Stimulated activated effector memory CD8-positive, alpha-beta T cell treated with anti-CD3 and anti-CD28 coated beads, Interleukin-12 subunit alpha, Interleukin-12 subunit beta, amount 100 ng/mL, for 72 hours (primary cell): Measurements from ENCODE around the gene ADCY2.
A peak's percentile ranks its signal among the peaks of the same experiment; 100 is the strongest.

ENCODE experiments used
- ATAC-seq: fragments of 150-1000 bp; cut with Tn5 transposase; 2 replicates; pipeline ENCODE4 v1.10.0; 2021
- DNase-seq, 2 donors: peaks; one replicate each; pipeline ENCODE4 v3.0.0; 2021 to 2022; ENCODE audit warnings: low spot score in 2 of 2
- H3K27ac Mint-ChIP-seq: one replicate; pipeline ENCODE4 v1.8.0; 2022; ENCODE audit warnings: mild to moderate bottlenecking, mixed read lengths
- H3K36me3 Mint-ChIP-seq: one replicate; pipeline ENCODE4 v1.8.0; 2022; ENCODE audit warnings: mild to moderate bottlenecking, mixed read lengths
- H3K4me1 Mint-ChIP-seq: one replicate; pipeline ENCODE4 v1.8.0; 2022; ENCODE audit warnings: mixed read lengths
- H3K4me3 Mint-ChIP-seq: one replicate; pipeline ENCODE4 v1.8.0; 2022; ENCODE audit warnings: mild to moderate bottlenecking, mixed read lengths
- H3K9me3 Mint-ChIP-seq: one replicate; pipeline ENCODE4 v1.8.0; 2022; ENCODE audit warnings: mixed read lengths

Gene ADCY2

GRCh38 chr5:7391814-7392692 is 3.9 kb upstream of the ADCY2 start:
- DNase-seq (no peak), ATAC-seq (no peak)
- Mint-ChIP-seq H3K27ac (no peak overlapping the region), H3K36me3 (no peaks in the 10 kb centered on the region), H3K4me3 (no peak overlapping the region), H3K4me1 (no peaks in the 10 kb centered on the region), H3K9me3 (no peaks in the 10 kb centered on the region)

- ATAC-seq = no peak
- Mint-ChIP-seq H3K36me3 (no peaks in the 10 kb centered on the region), H3K4me3 (no peak overlapping the region), H3K4me1 (no peaks in the 10 kb centered on the region), H3K9me3 (no peaks in the 10 kb centered on the region), H3K27ac (no peak overlapping the region)
- DNase-seq = no peak
Measured at GRCh38 chr5:7392693-7393024, 3.3 kb upstream of the ADCY2 start.

- H3K4me1 Mint-ChIP-seq = no peaks in the 10 kb centered on the region
- no peaks in the 10 kb centered on the region for H3K9me3 Mint-ChIP-seq
- peak; percentile 11 for ATAC-seq
- no peak overlapping the region for H3K4me3 Mint-ChIP-seq
- H3K36me3 Mint-ChIP-seq = no peaks in the 10 kb centered on the region
- no peak for DNase-seq
- no peak overlapping the region for H3K27ac Mint-ChIP-seq
Measured at GRCh38 chr5:7393921-7394799, 1.8 kb upstream of the ADCY2 start.

GRCh38 chr5:7394889-7395431 is 978 bp upstream of the ADCY2 start:
- no peak overlapping the region for H3K27ac Mint-ChIP-seq
- no peaks in the 10 kb centered on the region for H3K9me3 Mint-ChIP-seq
- DNase-seq = no peak
- H3K36me3 Mint-ChIP-seq = no peaks in the 10 kb centered on the region
- no peak for ATAC-seq
- H3K4me1 Mint-ChIP-seq = no peaks in the 10 kb centered on the region
- no peak overlapping the region for H3K4me3 Mint-ChIP-seq

- no peaks in the 10 kb centered on the region for H3K4me1 Mint-ChIP-seq
- ATAC-seq = no peak
Measured at GRCh38 chr5:7395432-7395946, 449 bp upstream of the ADCY2 start.

GRCh38 chr5:7396713-7397454 is 946 bp downstream of the ADCY2 start:
- H3K4me3 Mint-ChIP-seq = no peak overlapping the region
- no peak for DNase-seq

More at GRCh38 chr5:7395432-7395946, 449 bp upstream of the ADCY2 start:
- no peak overlapping the region for H3K27ac Mint-ChIP-seq
- DNase-seq = no peak
- H3K36me3 Mint-ChIP-seq = no peaks in the 10 kb centered on the region
- no peak overlapping the region for H3K4me3 Mint-ChIP-seq
- no peaks in the 10 kb centered on the region for H3K9me3 Mint-ChIP-seq

GRCh38 chr5:7397937-7398336 is 2.0 kb downstream of the ADCY2 start:
- H3K9me3 Mint-ChIP-seq = no peaks in the 10 kb centered on the region
- no peaks in the 10 kb centered on the region for H3K4me1 Mint-ChIP-seq
- no peak overlapping the region for H3K4me3 Mint-ChIP-seq
- H3K27ac Mint-ChIP-seq = no peak overlapping the region
- H3K36me3 Mint-ChIP-seq = no peaks in the 10 kb centered on the region
- ATAC-seq = no peak
- no peak for DNase-seq

More at GRCh38 chr5:7396713-7397454, 946 bp downstream of the ADCY2 start:
- Mint-ChIP-seq H3K4me1 (no peaks in the 10 kb centered on the region), H3K27ac (no peak overlapping the region), H3K36me3 (no peaks in the 10 kb centered on the region), H3K9me3 (no peaks in the 10 kb centered on the region)
- ATAC-seq = no peak

GRCh38 chr5:7398596-7399280 is 2.8 kb downstream of the ADCY2 start:
- Mint-ChIP-seq H3K36me3 (no peaks in the 10 kb centered on the region), H3K4me1 (no peaks in the 10 kb centered on the region), H3K27ac (no peak overlapping the region), H3K9me3 (no peaks in the 10 kb centered on the region), H3K4me3 (no peak overlapping the region)
- ATAC-seq (no peak), DNase-seq (no peak)

- Mint-ChIP-seq H3K4me1 (no peaks in the 10 kb centered on the region), H3K36me3 (no peaks in the 10 kb centered on the region), H3K4me3 (no peak overlapping the region), H3K27ac (no peak overlapping the region), H3K9me3 (peaks cover 7% of the 10 kb centered on the region)
- DNase-seq (no peak), ATAC-seq (no peak)
Measured at GRCh38 chr5:7405277-7405676, 9.3 kb downstream of the ADCY2 start.

GRCh38 chr5:7410936-7411511 is 15.1 kb downstream of the ADCY2 start:
- DNase-seq = no peak
- Mint-ChIP-seq H3K4me3 (no peak overlapping the region), H3K9me3 (peaks cover 9% of the 10 kb centered on the region), H3K27ac (no peak overlapping the region), H3K4me1 (no peaks in the 10 kb centered on the region), H3K36me3 (no peaks in the 10 kb centered on the region)
- no peak for ATAC-seq

- H3K4me3 Mint-ChIP-seq = no peak overlapping the region
Measured at GRCh38 chr5:7412409-7412808, 16.5 kb downstream of the ADCY2 start.

GRCh38 chr5:7415123-7415522 is 19.2 kb downstream of the ADCY2 start:
- Mint-ChIP-seq H3K4me1 (no peaks in the 10 kb centered on the region), H3K9me3 (peaks cover 4% of the 10 kb centered on the region), H3K27ac (no peak overlapping the region), H3K36me3 (no peaks in the 10 kb centered on the region), H3K4me3 (no peak overlapping the region)
- DNase-seq (no peak), ATAC-seq (no peak)

More at GRCh38 chr5:7412409-7412808, 16.5 kb downstream of the ADCY2 start:
- Mint-ChIP-seq H3K27ac (no peak overlapping the region), H3K9me3 (peaks cover 5% of the 10 kb centered on the region), H3K4me1 (no peaks in the 10 kb centered on the region), H3K36me3 (no peaks in the 10 kb centered on the region)
- ATAC-seq (no peak), DNase-seq (no peak)

- ATAC-seq = peak; percentile 21
- H3K4me1 Mint-ChIP-seq = no peaks in the 10 kb centered on the region
- no peak overlapping the region for H3K27ac Mint-ChIP-seq
Measured at GRCh38 chr5:7415587-7416535, 19.9 kb downstream of the ADCY2 start.

More at GRCh38 chr5:7415587-7416535, 19.9 kb downstream of the ADCY2 start:
- H3K9me3 Mint-ChIP-seq = peaks cover 4% of the 10 kb centered on the region
- no peak overlapping the region for H3K4me3 Mint-ChIP-seq
- H3K36me3 Mint-ChIP-seq = no peaks in the 10 kb centered on the region
- no peak for DNase-seq
